Dendritic cell treated with granulocyte-macrophage colony-stimulating factor and Interleukin-4, amounts not matched to agents 40 ng/mL and 50 ng/mL, for 4 days (primary cell): ENCODE results near the gene ZNF81.
A peak's percentile ranks its signal among the peaks of the same experiment; 100 is the strongest.
"Not testable (repeated sequence)": the region's sequence is repeated elsewhere in the genome, so short reads cannot be mapped to it uniquely, and the experiment has no call there.

Source experiments
- H3K27ac Mint-ChIP-seq: one replicate; pipeline ENCODE4 v1.8.0; 2022; ENCODE audit warnings: mild to moderate bottlenecking, mixed read lengths
- H3K27me3 Mint-ChIP-seq: one replicate; pipeline ENCODE4 v1.8.0; 2022; ENCODE audit warnings: mild to moderate bottlenecking, mixed read lengths
- H3K36me3 Mint-ChIP-seq: one replicate; pipeline ENCODE4 v1.8.0; 2022; ENCODE audit warnings: low read depth, mixed read lengths
- H3K4me1 Mint-ChIP-seq: one replicate; pipeline ENCODE4 v1.8.0; 2022; ENCODE audit warnings: low read depth, mixed read lengths
- H3K4me3 Mint-ChIP-seq: one replicate; pipeline ENCODE4 v1.8.0; 2022; ENCODE audit warnings: mild to moderate bottlenecking, moderate library complexity, mixed read lengths
- H3K9me3 Mint-ChIP-seq: one replicate; pipeline ENCODE4 v1.8.0; 2022; ENCODE audit warnings: mixed read lengths
- intact Hi-C: fragments of 100-400 bp; cut with micrococcal nuclease; formaldehyde crosslinking; loops from one replicate; pipeline ENCODE4 v1.15.0; 2022

ZNF81 gene

DNA sequence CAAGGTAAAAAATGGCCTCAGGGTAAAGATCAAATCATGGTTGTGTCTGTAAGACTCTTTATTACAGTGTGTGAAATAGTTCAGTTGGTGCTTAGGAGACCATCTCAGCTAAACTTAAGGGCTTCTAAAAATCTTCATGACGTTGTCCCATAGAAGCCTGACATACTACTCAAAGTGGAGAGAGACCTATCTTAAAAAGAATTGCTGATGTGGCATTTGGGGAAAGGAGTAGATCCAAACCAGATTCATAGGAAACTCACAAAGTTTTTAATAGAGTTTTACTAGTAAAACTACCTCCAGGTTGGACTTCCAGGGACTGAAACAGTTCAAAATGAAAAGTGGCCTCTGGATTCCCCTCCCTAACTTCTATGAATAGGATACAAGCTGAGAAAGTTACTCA is 81.6 kb downstream of the ZNF81 start:
- Mint-ChIP-seq H3K9me3 (peaks cover 58% of the 10 kb centered on the region), H3K27me3 (no peaks in the 10 kb centered on the region), H3K4me3 (no peak overlapping the region), H3K27ac (no peak overlapping the region), H3K4me1 (no peaks in the 10 kb centered on the region), H3K36me3 (peaks cover 25% of the 10 kb centered on the region)
- intact Hi-C loops = no loop called here

DNA sequence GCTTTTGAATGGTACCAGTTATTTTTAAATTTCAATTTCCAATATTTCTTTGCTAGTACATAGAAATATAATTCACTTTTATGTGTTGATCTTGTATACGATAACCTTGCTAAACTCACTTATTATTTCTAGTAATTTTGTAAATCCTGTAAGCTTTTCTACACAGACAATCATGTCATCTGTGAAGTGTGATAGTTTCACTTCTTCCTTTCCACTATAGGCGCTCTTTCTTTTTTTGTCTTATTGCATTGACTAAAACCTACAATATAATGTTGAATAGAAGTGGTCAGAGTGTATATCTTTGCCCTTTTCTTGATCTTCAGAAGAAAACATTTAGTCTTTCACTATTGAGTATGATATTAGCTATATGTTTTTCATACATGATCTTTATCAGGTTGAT is 90.5 kb downstream of the ZNF81 start:
- H3K36me3 Mint-ChIP-seq = no peaks in the 10 kb centered on the region
- H3K4me1 Mint-ChIP-seq = no peaks in the 10 kb centered on the region
- H3K27ac Mint-ChIP-seq = no peak overlapping the region
- H3K27me3 Mint-ChIP-seq = no peaks in the 10 kb centered on the region
- H3K9me3 Mint-ChIP-seq = no peaks in the 10 kb centered on the region
- H3K4me3 Mint-ChIP-seq = no peak overlapping the region
- intact Hi-C loops = no loop called here

DNA sequence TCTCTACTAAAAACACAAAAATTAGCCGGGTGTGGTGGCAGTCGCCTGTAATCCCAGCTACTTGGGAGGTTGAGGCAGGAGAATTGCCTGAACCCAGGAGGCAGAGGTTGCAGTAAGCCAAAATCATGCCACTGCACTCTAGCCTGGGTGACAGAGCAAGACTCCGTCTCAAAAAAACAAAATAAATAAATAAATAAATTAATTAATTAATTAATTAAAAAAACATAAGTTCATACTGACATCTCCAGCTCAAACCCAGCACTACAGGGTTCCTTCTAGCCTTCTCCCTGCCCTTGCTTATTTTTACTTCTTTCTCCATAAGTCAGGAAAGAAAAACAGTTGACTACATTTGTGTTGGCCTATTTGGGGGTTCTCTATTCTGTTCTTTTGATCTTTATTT is 95.3 kb downstream of the ZNF81 start:
- intact Hi-C loops, H3K4me3 Mint-ChIP-seq, H3K4me1 Mint-ChIP-seq: not testable (repeated sequence)

DNA sequence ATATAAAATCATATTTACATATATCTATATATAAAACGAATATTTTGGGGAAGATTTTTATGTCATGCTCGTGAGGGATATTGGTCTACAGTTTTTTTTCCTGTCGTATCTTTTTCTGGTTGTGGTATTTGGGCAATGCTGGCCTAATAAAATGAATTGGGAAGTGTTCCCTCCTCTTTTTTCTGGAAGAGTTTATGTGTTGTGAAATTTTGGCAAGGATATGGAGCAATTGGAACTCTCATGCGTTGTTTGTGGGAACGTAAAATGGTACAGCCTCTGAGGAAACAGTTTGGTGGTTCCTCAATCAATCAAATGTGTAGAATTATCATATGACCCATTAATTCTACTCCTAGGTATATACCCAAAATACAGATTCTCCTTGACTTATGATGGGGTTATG is 97.2 kb downstream of the ZNF81 start:
- Mint-ChIP-seq H3K4me1 (no peaks in the 10 kb centered on the region), H3K36me3 (no peaks in the 10 kb centered on the region), H3K9me3 (no peaks in the 10 kb centered on the region), H3K27me3 (no peaks in the 10 kb centered on the region), H3K4me3 (no peak overlapping the region), H3K27ac (no peak overlapping the region)
- intact Hi-C loops = no loop called here

More for the DNA sequence above, 95.3 kb downstream of the ZNF81 start:
- H3K27ac Mint-ChIP-seq, H3K9me3 Mint-ChIP-seq, H3K27me3 Mint-ChIP-seq, H3K36me3 Mint-ChIP-seq: not testable (repeated sequence)

DNA sequence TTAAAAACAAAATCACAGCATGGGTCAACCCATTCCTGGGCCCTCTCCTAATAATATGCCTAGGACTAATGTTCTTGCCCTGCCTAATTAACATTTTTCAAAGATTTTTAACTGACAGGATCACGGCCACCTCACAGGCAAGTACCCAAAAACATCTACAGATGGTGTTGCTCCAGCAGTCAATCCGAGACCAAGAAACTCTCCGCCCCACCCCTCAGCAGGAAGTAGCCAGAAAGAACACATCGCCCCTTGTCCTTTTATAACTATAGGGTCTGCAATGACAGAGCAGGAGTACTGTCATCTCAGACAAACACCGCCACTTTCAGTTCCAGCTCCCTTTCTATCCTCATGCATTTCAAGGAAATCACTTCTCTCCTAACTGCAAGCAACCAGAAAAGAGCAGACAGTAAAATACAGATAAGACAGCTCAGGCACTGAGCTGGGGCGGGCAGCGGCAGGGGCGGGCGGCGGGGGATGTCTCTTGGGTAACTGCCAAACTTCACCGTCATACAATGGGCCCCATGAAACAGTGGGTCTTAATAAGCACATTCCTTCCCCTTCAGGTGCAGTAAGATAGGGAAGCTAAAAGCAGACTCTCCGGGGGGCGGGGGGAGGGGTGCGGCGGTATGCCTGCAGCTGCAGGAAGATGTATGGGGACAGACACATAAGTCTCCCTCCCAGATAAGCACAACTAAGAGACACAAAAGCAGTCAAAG is 99.7 kb downstream of the ZNF81 start:
- Mint-ChIP-seq H3K27ac (no peak overlapping the region), H3K9me3 (no peaks in the 10 kb centered on the region), H3K4me3 (peak overlapping the region; percentile 52), H3K36me3 (no peaks in the 10 kb centered on the region), H3K27me3 (no peaks in the 10 kb centered on the region), H3K4me1 (no peaks in the 10 kb centered on the region)
- intact Hi-C loops = no loop called here

DNA sequence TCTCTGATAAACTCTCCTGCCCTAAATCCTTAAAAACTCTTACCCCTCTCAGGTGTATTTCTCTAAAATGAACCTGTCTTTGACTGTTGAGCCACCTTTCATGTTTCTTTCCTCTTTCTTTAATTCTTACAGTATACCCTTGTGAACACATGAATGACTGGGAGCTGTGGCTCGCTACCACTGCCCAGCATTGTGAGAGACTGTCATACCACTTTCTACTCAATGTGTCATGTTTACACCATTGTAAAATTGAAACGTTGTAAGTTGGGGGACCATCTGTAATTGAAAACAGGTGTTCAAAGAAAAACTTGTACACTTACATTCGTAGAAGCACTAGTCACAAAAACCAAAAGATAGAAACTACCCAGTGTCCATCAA is 100.2 kb downstream of the ZNF81 start:
- H3K27ac Mint-ChIP-seq = no peak overlapping the region
- no peaks in the 10 kb centered on the region for H3K4me1 Mint-ChIP-seq
- no peaks in the 10 kb centered on the region for H3K36me3 Mint-ChIP-seq
- no peak overlapping the region for H3K4me3 Mint-ChIP-seq
- intact Hi-C loops = no loop called here
- no peaks in the 10 kb centered on the region for H3K27me3 Mint-ChIP-seq
- H3K9me3 Mint-ChIP-seq = no peaks in the 10 kb centered on the region

DNA sequence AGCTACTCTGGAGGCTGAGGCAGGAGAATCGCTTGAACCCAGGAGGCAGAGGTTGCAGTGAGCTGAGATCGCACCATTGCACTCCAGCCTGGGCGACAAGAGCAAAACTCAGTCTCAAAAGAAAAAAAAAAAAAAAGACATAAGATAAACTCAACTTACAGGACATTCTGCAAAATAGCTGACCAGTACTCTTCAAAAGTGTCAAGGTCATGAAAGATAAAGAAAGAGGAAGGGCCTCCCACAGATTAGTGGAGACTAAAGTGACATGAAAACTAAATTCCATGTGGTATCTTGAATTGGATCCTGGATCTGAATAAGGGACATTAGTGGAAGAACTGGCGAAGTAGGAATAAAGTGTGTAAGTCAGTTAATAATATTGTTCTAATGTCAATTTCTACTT is 103.7 kb downstream of the ZNF81 start:
- Mint-ChIP-seq H3K27me3 (no peaks in the 10 kb centered on the region), H3K27ac (no peak overlapping the region), H3K4me3 (no peak overlapping the region), H3K9me3 (peaks cover 17% of the 10 kb centered on the region), H3K36me3 (no peaks in the 10 kb centered on the region), H3K4me1 (no peaks in the 10 kb centered on the region)
- intact Hi-C loops = no loop called here

DNA sequence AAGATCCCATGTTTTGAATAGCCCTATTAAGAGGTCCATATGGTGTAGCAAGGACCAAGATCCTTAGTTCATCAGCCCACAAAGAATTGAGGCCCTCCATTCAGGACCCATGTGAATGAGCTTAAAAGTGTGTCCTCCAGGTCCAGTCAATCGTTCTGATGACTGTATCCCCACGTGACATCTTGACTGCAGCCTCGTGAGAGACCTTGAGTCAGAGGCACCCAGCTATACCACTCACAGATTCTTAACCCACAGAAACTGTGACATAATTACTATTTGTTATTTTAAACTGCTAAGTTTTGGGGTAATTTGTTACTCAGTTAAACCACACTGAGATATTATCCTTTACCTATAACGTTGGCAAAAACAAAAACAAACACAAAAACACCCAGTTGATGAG is 104.7 kb downstream of the ZNF81 start:
- H3K9me3 Mint-ChIP-seq = peaks cover 17% of the 10 kb centered on the region
- H3K27ac Mint-ChIP-seq = no peak overlapping the region
- no peak overlapping the region for H3K4me3 Mint-ChIP-seq
- H3K27me3 Mint-ChIP-seq = no peaks in the 10 kb centered on the region
- intact Hi-C loops = no loop called here
- H3K4me1 Mint-ChIP-seq = no peaks in the 10 kb centered on the region
- H3K36me3 Mint-ChIP-seq = no peaks in the 10 kb centered on the region

DNA sequence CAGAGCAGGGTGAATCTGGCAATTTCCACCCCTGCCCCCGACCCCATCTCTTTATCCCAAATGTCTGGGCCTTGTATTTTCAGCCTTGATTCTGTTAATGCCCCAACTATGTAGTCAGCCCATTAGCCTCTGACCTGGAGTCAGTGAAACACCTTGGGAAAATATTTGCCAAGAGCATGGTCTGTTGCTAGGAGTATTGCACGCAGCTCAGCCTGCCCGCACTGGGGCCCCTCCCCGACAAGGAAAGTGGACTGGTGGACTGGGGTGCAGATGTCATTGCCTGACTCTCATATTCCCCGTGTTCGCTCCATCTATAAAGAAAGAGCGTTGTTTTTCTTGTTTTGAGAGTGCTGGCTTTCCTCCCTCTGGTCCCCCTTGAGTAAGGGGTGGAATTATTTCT is 118.6 kb downstream of the ZNF81 start:
- H3K9me3 Mint-ChIP-seq = peaks cover 15% of the 10 kb centered on the region
- not testable (repeated sequence) for H3K4me1 Mint-ChIP-seq, H3K27ac Mint-ChIP-seq, H3K36me3 Mint-ChIP-seq, H3K4me3 Mint-ChIP-seq, H3K27me3 Mint-ChIP-seq
- intact Hi-C loops = loop anchor here (5.0 kb wide), 1 partner anchor 72 kb away; no protein-coding TSS in a partner anchor

DNA sequence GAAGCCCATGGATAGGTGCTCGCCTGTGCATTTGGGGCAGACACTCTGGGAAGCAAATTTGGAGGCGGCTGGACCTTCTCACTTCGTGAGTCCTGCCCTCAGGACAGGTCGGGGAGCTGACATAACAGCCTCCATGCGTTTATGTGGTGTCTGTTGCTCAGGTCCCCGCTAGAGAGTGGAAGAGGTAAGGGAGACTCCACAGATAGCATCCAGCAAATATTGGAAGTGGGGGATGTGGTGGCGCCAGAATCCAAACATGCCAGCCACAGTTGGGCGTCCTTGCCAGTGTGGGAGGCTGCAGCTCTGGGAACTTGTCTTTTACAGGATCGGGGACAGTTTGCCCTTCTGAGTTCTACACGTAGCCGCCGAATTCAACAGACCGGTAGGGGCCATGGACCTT is 119.3 kb downstream of the ZNF81 start:
- Mint-ChIP-seq H3K27me3 (no peaks in the 10 kb centered on the region), H3K27ac (no peak overlapping the region), H3K36me3 (no peaks in the 10 kb centered on the region), H3K4me3 (no peak overlapping the region), H3K9me3 (peaks cover 13% of the 10 kb centered on the region), H3K4me1 (peaks cover 7% of the 10 kb centered on the region)
- intact Hi-C loops = loop anchor here (5.0 kb wide), 1 partner anchor 71 kb away; no protein-coding TSS in a partner anchor

DNA sequence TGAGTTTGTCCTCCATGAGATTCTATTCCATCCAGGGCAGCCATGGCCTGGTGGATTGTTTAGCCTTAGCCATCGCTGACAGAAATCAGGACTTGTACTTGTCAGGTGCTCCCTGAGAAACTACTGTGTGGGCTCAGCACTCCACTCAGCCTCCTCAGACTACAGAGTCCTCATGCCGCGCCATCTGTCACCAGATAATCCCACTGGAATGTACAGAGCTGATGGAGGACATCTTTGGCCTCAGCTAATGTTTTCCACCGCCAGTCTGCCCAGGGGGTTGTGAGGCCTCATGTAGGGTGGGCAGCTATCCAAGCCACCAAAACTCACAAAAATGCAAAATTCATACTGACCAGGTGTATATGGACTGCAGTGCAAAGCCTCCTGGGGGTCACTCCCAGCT is 121.5 kb downstream of the ZNF81 start:
- not testable (repeated sequence) for H3K36me3 Mint-ChIP-seq, H3K4me3 Mint-ChIP-seq, H3K27me3 Mint-ChIP-seq, H3K27ac Mint-ChIP-seq, H3K4me1 Mint-ChIP-seq
- intact Hi-C loops = loop anchor here (5.0 kb wide), 1 partner anchor 69 kb away; no protein-coding TSS in a partner anchor
- H3K9me3 Mint-ChIP-seq = peaks cover 14% of the 10 kb centered on the region

DNA sequence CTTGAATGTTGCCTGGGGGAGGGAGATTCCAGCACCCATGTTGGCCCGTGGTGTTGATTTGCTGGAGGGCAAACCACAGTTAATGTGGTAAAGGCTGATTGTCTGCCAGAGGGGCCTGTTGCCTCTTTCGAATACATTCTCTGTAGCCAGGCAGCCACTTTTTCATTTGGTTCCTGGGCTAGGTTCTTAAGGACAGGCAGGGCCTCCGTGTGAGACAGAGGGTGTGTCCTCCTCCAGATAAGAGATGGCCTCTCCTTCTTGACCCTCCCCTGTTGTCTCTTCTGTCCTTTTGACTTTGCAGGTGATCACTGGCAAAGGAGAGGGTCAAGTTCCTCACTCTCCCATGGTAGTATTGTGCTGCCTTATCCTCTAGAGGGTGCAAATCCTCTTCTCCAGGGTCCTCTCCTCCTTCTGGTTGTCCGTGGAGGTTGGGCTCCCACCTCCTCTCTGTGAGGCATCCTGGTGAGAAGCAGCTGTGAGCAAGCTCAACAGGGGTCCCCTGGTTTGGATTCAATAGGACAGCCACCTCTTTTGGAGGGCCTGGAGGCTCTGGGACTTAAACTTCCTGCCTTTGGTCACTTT is 122.2 kb downstream of the ZNF81 start:
- no peak overlapping the region for H3K4me3 Mint-ChIP-seq
- no peaks in the 10 kb centered on the region for H3K27me3 Mint-ChIP-seq
- intact Hi-C loops = loop anchor here (5.0 kb wide), 1 partner anchor 68 kb away; no protein-coding TSS in a partner anchor
- peaks cover 7% of the 10 kb centered on the region for H3K4me1 Mint-ChIP-seq
- H3K27ac Mint-ChIP-seq = no peak overlapping the region
- peaks cover 17% of the 10 kb centered on the region for H3K9me3 Mint-ChIP-seq
- H3K36me3 Mint-ChIP-seq = no peaks in the 10 kb centered on the region

DNA sequence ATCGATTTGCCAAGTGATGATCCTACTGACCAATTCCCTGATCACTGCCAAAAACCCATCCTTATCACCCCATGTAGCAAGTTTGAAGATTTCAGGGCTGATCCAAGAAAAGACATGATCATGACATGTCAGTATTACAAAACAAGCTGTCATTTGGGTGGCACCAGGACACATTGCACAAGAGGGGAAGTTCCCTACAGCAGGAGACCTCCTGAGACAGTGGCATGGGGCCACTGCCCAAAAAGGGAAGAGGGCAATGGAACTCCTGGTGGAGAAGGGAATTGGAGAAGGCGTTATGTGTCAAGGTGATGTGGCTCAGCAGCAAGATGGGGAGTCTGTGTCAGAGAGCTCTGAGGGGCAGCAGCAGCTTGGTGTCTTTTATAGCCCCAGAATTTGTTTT is 123.7 kb downstream of the ZNF81 start:
- H3K9me3 Mint-ChIP-seq = peaks cover 32% of the 10 kb centered on the region
- intact Hi-C loops = no loop called here
- peaks cover 7% of the 10 kb centered on the region for H3K4me1 Mint-ChIP-seq
- H3K4me3 Mint-ChIP-seq = no peak overlapping the region
- no peaks in the 10 kb centered on the region for H3K27me3 Mint-ChIP-seq
- peak overlapping the region; percentile 65 for H3K27ac Mint-ChIP-seq
- H3K36me3 Mint-ChIP-seq = no peaks in the 10 kb centered on the region

DNA sequence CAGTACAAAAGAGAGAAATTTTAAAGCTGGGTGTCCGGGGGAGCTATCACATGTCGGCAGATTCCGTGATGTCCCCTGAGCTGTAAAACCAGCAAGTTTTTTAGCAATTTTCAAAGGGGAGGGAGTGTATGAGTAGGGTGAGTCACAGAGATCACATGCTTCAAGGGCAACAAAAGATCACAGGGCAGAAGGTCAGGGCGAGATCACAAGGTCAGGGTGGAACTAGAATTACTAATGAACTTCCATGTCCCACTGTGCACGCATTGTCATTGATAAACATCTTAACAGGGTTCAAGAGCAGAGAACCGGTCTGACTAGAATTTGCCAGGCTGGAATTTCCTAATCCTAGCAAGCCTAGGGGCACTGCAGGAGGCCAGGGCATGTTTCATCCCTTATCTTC is 125.1 kb downstream of the ZNF81 start:
- H3K9me3 Mint-ChIP-seq = peaks cover 34% of the 10 kb centered on the region
- intact Hi-C loops, H3K27me3 Mint-ChIP-seq, H3K4me1 Mint-ChIP-seq, H3K27ac Mint-ChIP-seq, H3K4me3 Mint-ChIP-seq, H3K36me3 Mint-ChIP-seq: not testable (repeated sequence)

DNA sequence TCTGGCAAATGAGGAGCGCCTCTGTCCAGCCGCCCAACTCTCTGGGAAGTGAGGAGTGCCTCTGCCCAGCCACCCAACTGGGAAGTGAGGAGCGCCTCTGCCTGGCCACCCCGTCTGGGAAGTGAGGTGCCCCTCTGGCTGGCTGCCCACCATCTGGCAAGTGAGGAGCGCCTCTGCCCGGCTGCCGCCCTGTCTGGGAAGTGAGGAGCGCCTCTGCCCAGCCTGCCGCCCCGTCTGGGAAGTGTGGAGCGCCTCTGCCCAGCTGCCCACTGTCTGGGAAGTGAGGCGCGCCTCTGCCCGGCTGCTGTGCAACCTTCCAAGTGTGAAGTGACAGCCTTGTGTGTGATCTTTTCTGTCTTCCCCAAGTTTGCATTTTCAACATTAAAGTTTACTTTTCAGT is 128.8 kb downstream of the ZNF81 start:
- H3K4me1 Mint-ChIP-seq, intact Hi-C loops, H3K4me3 Mint-ChIP-seq, H3K36me3 Mint-ChIP-seq, H3K27me3 Mint-ChIP-seq, H3K27ac Mint-ChIP-seq: not testable (repeated sequence)
- H3K9me3 Mint-ChIP-seq = peaks cover 64% of the 10 kb centered on the region
